HEK293 (cell line): ENCODE results near the gene PSORS1C2.

Source experiments
- CTCF ChIA-PET: fragments of 350-600 bp; formaldehyde crosslinking; extraction: SDS; loops from one replicate; lab custom pipeline; 2021; ENCODE audit warnings: antibody characterized with exemption; lab: Yijun Ruan, JAX
- POLR2A ChIA-PET: fragments of 300-600 bp; formaldehyde crosslinking; extraction: SDS; loops from one replicate; lab custom pipeline; 2020; ENCODE audit warnings: antibody characterized with exemption, inconsistent platforms; lab: Yijun Ruan, JAX
- H3K27ac ChIP-seq: fragments of 200-500 bp; sonication (Bioruptor generic); 2 replicates; pipeline ENCODE4 v1.5.1; 2014; ENCODE audit warnings: low read depth, low read length, control low read depth, inconsistent platforms; ENCODE audit errors: extremely low read depth
- H3K36me3 ChIP-seq, 2 experiments: fragments of 200-500 bp in 1 of 2; sonication (Bioruptor generic) in 1 of 2; 1 replicate in 1 of 2; 2 replicates in 1 of 2; pipeline ENCODE4 v1.5.1; 2014 to 2017; ENCODE audit warnings: inconsistent platforms in 2 of 2, low read length in 2 of 2; ENCODE audit not compliant: control insufficient read depth in 2 of 2, insufficient read depth in 1 of 2
- H3K4me1 ChIP-seq: fragments of 200-500 bp; sonication (Bioruptor generic); 2 replicates; pipeline ENCODE4 v1.5.1; 2014; ENCODE audit warnings: mild to moderate bottlenecking, low read length, inconsistent platforms; ENCODE audit not compliant: control insufficient read depth, insufficient read depth
- H3K4me3 ChIP-seq: 2 replicates; pipeline ENCODE4 v1.5.1; 2011; ENCODE audit warnings: low read depth, mild to moderate bottlenecking, control low read depth, low read length, moderate library complexity
- H3K9me3 ChIP-seq: fragments of 200-500 bp; sonication (Bioruptor generic); 2 replicates; pipeline ENCODE4 v1.5.1; 2014; ENCODE audit warnings: low read depth, low read length, inconsistent platforms; ENCODE audit not compliant: control insufficient read depth, insufficient read depth
- GLI4 ChIP-seq: fragments of 450-650 bp; formaldehyde crosslinking; IDR thresholded peaks from 2 replicates; pipeline ENCODE4 v1.5.1; 2016; ENCODE audit warnings: missing biosample characterization, missing genetic modification characterization
- GLIS1 ChIP-seq: fragments of 450-650 bp; formaldehyde crosslinking; IDR thresholded peaks from 2 replicates; pipeline ENCODE4 v1.5.1; 2016; ENCODE audit warnings: missing biosample characterization, missing genetic modification characterization
- MZF1 ChIP-seq: fragments of 450-650 bp; formaldehyde crosslinking; IDR thresholded peaks from 2 replicates; pipeline ENCODE4 v1.5.1; 2017; ENCODE audit warnings: missing biosample characterization, missing genetic modification characterization, borderline replicate concordance
- PRDM2 ChIP-seq: fragments of 450-650 bp; formaldehyde crosslinking; IDR thresholded peaks from 2 replicates; pipeline ENCODE4 v1.5.1; 2016; ENCODE audit warnings: missing biosample characterization, missing genetic modification characterization, borderline replicate concordance
- SCRT1 ChIP-seq: fragments of 450-650 bp; formaldehyde crosslinking; IDR thresholded peaks from 2 replicates; pipeline ENCODE4 v1.5.1; 2016; ENCODE audit warnings: missing biosample characterization, missing genetic modification characterization, borderline replicate concordance
- YY2 ChIP-seq: fragments of 450-650 bp; formaldehyde crosslinking; IDR thresholded peaks from 2 replicates; pipeline ENCODE4 v1.5.1; 2016; ENCODE audit warnings: missing biosample characterization, missing genetic modification characterization
- ZNF169 ChIP-seq: fragments of 450-650 bp; formaldehyde crosslinking; IDR thresholded peaks from 2 replicates; pipeline ENCODE4 v1.5.1; 2016; ENCODE audit warnings: missing biosample characterization, missing genetic modification characterization
- ZNF175 ChIP-seq: fragments of 450-650 bp; formaldehyde crosslinking; IDR thresholded peaks from 2 replicates; pipeline ENCODE4 v1.5.1; 2016; ENCODE audit warnings: missing biosample characterization, missing genetic modification characterization
- ZNF362 ChIP-seq: fragments of 450-650 bp; formaldehyde crosslinking; IDR thresholded peaks from 2 replicates; pipeline ENCODE4 v1.5.1; 2016; ENCODE audit warnings: missing biosample characterization, missing genetic modification characterization
- TF ChIP-seq, protein P1 (sequence below): fragments of 450-650 bp; formaldehyde crosslinking; IDR thresholded peaks from 2 replicates; pipeline ENCODE4 v1.5.1; 2017; ENCODE audit warnings: missing biosample characterization, missing genetic modification characterization

Gene PSORS1C2

DNA sequence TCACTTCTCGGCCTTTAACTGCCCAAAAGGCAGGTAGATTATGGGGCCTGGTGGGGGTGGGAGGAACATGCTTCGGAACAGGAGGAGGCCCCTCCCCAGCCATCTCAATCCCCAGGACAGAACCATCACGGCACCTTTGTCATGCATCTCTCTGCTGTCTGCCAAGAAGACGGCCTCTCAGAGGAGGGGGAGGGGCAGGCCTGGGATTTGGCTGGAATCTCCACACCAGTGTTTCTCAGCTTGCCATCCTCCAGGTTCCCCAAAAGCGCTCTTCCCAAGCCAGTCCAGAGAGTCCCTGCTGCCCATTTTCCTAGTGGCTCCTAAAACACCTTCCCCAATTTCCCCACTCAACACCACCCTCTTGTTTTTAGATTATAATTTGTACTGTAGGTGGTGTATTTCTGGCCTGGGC lies 34.1 kb upstream of the PSORS1C2 start:
- POLR2A ChIA-PET = no interaction called here
- no peak overlapping the region for H3K27ac ChIP-seq

More for the DNA sequence above, 34.1 kb upstream of the PSORS1C2 start:
- CTCF ChIA-PET = interaction anchor here (1.1 kb wide), 1 partner anchor 46 kb away, joined by 3 read pairs; no protein-coding TSS in a partner anchor
- Histone ChIP-seq H3K36me3 (no peaks in the 10 kb centered on the region), H3K4me1 (no peaks in the 10 kb centered on the region), H3K9me3 (no peaks in the 10 kb centered on the region), H3K4me3 (no peak overlapping the region)
- TF ChIP-seq ZNF169 (tag by site-specific recombination) (no peak), YY2 (tag by site-specific recombination) (no peak), GLI4 (no peak), SCRT1 (tag by site-specific recombination) (no peak), PRDM2 (tag by site-specific recombination) (no peak), ZNF362 (tag by site-specific recombination) (no peak), GLIS1 (no peak), MZF1 (tag by site-specific recombination) (no peak), ZNF175 (tag by site-specific recombination) (no peak)
- TF ChIP-seq, protein P1, sequence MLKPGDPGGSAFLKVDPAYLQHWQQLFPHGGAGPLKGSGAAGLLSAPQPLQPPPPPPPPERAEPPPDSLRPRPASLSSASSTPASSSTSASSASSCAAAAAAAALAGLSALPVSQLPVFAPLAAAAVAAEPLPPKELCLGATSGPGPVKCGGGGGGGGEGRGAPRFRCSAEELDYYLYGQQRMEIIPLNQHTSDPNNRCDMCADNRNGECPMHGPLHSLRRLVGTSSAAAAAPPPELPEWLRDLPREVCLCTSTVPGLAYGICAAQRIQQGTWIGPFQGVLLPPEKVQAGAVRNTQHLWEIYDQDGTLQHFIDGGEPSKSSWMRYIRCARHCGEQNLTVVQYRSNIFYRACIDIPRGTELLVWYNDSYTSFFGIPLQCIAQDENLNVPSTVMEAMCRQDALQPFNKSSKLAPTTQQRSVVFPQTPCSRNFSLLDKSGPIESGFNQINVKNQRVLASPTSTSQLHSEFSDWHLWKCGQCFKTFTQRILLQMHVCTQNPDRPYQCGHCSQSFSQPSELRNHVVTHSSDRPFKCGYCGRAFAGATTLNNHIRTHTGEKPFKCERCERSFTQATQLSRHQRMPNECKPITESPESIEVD (tag by site-specific recombination) = no peak
